Prostate gland (tissue), 2 donors: ENCODE data around the gene PHAF1. TPM values are rescaled to one million over a fixed set of nuclear protein-coding genes. Genes with fewer than 3 reads are reported as not detected.
"Not testable (repeated sequence)": the region's sequence is repeated elsewhere in the genome, so short reads cannot be mapped to it uniquely, and the experiment has no call there.

ENCODE experiments used
- DNase-seq: peaks from one replicate; pipeline ENCODE4 v3.0.0-alpha.2; 2019; ENCODE audit warnings: low spot score
- H3K27ac ChIP-seq, 2 donors: fragments of 200-600 bp; sonication (generic); 2 replicates each; pipeline ENCODE4 v1.5.1; 2017 to 2019
- H3K27me3 ChIP-seq: fragments of 200-600 bp; sonication (generic); replicated peaks from 2 replicates; pipeline ENCODE4 v1.5.1; 2019; ENCODE audit not compliant: insufficient read depth
- H3K36me3 ChIP-seq, 2 donors: fragments of 200-600 bp; sonication (generic); 1 replicate in 1 of 2; 2 replicates in 1 of 2; pipeline versions ENCODE4 v1.5.1 to v1.8.1; 2017 to 2019
- H3K4me1 ChIP-seq: fragments of 200-600 bp; sonication (generic); replicated peaks from 2 replicates; pipeline ENCODE4 v1.5.1; 2019
- H3K4me3 ChIP-seq, 2 donors: fragments of 200-600 bp; sonication (generic); 2 replicates each; pipeline ENCODE4 v1.5.1; 2017 to 2019
- H3K9me3 ChIP-seq: fragments of 200-600 bp; sonication (generic); 2 replicates; pipeline ENCODE4 v1.5.1; 2017
- POLR2A ChIP-seq: fragments of 450-650 bp; IDR thresholded peaks from one replicate; pipeline ENCODE4 v1.6.1; 2016; ENCODE audit warnings: antibody characterized with exemption, mild to moderate bottlenecking
- POLR2AphosphoS5 ChIP-seq: sonication (generic); formaldehyde crosslinking; IDR thresholded peaks from one replicate; pipeline ENCODE4 v1.6.1; 2017; ENCODE audit warnings: antibody characterized with exemption
- WGBS: methylation state at CpG from one replicate; pipeline ENCODE4 v1.1.5; 2018; 5-methylcytosine and 5-hydroxymethylcytosine counted together
- intact Hi-C: fragments of 100-400 bp; cut with DNase I; formaldehyde crosslinking; loops from one replicate; pipeline ENCODE4 v1.14.2; 2022
- total RNA-seq, 2 donors: library from RNA; depleted of rRNA; stranded (reverse); fragments of >200 nt; gene quantifications; one replicate each; pipeline ENCODE4 v1.1.0, GENCODE V29; 2016
- TF ChIP-seq, protein P1 (sequence below), 4 experiments: fragments of 200-600 bp in 2 of 4; fragments of 450-650 bp in 2 of 4; sonication (generic) in 2 of 4; IDR thresholded peaks; 1 replicate in 3 of 4; 2 replicates in 1 of 4; pipeline ENCODE4 v1.5.1; 2016 to 2019; ENCODE audit warnings: antibody characterized with exemption in 4 of 4, mild to moderate bottlenecking in 2 of 4, moderate library complexity in 2 of 4

Gene PHAF1
- total RNA-seq, 2 donors from 2014 or later, result 30.1 to 31.9 TPM

DNA sequence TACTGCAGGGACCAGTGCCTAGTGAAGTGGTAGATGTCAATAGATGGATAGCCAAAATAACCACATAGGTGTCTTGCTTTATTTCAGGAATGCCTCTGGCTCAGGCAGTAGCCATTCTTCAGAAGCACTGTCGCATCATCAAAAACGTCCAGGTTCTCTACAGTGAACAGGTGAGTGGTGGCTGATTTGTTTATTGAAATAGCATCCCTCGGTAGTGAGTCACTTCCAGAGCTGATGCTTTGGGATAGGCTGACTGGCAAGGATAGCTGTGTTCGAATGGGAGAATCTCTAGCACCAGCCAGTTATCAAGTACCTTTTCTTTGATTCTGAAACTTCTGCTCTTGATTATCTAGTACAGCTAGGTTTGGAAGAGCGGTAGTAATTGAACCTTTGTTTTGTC lies 10.3 kb downstream of the PHAF1 start:
- intact Hi-C loops, result no loop called here
- Histone ChIP-seq H3K27me3 (no peaks in the 10 kb centered on the region), H3K4me3 (no peak overlapping the region), H3K4me1 (peaks cover 4% of the 10 kb centered on the region), H3K9me3 (no peaks in the 10 kb centered on the region), H3K36me3 (no peaks in the 10 kb centered on the region), H3K27ac (no peak overlapping the region)
- no peak for DNase-seq
- TF ChIP-seq POLR2AphosphoS5, result no peak
- TF ChIP-seq, protein P1, sequence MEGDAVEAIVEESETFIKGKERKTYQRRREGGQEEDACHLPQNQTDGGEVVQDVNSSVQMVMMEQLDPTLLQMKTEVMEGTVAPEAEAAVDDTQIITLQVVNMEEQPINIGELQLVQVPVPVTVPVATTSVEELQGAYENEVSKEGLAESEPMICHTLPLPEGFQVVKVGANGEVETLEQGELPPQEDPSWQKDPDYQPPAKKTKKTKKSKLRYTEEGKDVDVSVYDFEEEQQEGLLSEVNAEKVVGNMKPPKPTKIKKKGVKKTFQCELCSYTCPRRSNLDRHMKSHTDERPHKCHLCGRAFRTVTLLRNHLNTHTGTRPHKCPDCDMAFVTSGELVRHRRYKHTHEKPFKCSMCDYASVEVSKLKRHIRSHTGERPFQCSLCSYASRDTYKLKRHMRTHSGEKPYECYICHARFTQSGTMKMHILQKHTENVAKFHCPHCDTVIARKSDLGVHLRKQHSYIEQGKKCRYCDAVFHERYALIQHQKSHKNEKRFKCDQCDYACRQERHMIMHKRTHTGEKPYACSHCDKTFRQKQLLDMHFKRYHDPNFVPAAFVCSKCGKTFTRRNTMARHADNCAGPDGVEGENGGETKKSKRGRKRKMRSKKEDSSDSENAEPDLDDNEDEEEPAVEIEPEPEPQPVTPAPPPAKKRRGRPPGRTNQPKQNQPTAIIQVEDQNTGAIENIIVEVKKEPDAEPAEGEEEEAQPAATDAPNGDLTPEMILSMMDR (IDR thresholded peaks at IDR 0.05), result no peak
- no peak for TF ChIP-seq POLR2A
- 82% methylated on average over 5 of the region's 5 CpGs for WGBS

DNA sequence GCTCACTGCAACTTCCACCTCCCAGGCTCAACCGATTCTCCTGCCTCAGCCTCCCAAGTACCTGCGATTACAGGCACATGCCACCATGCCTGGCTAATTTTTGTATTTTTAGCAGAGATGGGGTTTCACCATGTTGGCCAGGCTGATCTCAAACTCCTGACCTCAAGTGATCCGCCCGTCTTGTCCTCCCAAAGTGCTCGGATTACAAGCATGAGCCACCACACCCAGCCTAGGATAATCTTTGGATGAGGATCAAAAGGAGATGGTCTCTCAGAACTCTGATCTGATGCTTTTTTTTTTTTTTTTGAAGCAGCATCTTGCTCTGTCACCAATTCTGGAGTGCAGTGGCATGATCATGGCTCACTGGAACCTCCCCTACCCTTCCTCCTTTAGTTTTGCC lies 13.1 kb downstream of the PHAF1 start:
- WGBS, result 94% methylated on average over 5 of the region's 5 CpGs
- intact Hi-C loops, H3K9me3 ChIP-seq, H3K27ac ChIP-seq, H3K4me1 ChIP-seq, H3K36me3 ChIP-seq, DNase-seq, H3K27me3 ChIP-seq, H3K4me3 ChIP-seq: not testable (repeated sequence)

DNA sequence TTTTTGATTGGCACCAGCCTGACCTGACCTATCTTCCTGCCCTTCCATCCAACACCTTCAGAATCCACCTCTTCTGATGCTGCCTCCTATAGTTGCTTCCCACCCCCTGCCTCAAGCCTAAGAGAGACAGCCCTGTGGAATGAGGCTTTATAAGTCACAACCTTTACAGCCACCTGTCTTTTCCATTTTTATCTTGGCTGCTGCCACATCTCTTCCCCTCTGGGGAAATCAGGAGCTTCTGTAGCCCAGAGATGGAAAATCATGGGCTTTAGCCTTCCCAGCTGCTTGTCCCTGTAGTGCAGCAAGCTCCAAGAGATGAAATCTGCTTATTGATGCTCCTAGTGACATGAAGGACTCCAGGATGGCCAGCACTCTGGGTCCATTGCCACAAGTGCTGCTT lies 18.7 kb downstream of the PHAF1 start:
- no peak for DNase-seq
- Histone ChIP-seq H3K36me3 (peaks cover 0 to 4% of the 10 kb centered on the region in 2 donors), H3K4me1 (no peaks in the 10 kb centered on the region), H3K4me3 (no peak overlapping the region), H3K27ac (no peak overlapping the region), H3K9me3 (no peaks in the 10 kb centered on the region), H3K27me3 (no peaks in the 10 kb centered on the region)
- TF ChIP-seq POLR2AphosphoS5, result no peak
- TF ChIP-seq, protein P1 (IDR thresholded peaks at IDR 0.05), result no peak
- TF ChIP-seq POLR2A, result no peak
- intact Hi-C loops, result no loop called here

DNA sequence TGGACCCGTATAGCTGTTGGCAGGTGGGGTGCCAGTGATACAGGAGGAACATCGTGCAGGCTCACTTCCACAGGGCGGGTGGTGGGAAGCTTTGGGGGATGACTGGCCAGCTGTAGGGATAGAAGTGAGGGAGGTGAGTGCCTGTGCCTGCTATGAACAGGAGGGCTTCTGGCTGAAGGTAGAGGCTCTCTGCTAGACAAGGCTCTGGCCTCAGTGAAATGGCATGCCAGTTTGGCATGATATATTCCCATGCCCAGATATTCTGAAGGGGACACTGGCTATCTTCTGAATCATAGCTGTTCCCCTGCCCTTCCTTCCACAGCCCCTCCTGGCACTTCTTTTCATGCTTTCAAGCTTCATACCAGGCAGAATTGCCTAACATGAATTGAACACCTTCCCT lies 19.1 kb downstream of the PHAF1 start:
- no peak for DNase-seq
- Histone ChIP-seq H3K9me3 (no peaks in the 10 kb centered on the region), H3K27ac (no peak overlapping the region), H3K4me3 (no peak overlapping the region), H3K27me3 (no peaks in the 10 kb centered on the region), H3K36me3 (peaks cover 0 to 4% of the 10 kb centered on the region in 2 donors), H3K4me1 (no peaks in the 10 kb centered on the region)
- TF ChIP-seq POLR2AphosphoS5 (no peak), POLR2A (no peak)
- TF ChIP-seq, protein P1 (IDR thresholded peaks at IDR 0.05), result no peak
- 97% methylated on average over 3 of the region's 3 CpGs for WGBS
- intact Hi-C loops, result no loop called here

DNA sequence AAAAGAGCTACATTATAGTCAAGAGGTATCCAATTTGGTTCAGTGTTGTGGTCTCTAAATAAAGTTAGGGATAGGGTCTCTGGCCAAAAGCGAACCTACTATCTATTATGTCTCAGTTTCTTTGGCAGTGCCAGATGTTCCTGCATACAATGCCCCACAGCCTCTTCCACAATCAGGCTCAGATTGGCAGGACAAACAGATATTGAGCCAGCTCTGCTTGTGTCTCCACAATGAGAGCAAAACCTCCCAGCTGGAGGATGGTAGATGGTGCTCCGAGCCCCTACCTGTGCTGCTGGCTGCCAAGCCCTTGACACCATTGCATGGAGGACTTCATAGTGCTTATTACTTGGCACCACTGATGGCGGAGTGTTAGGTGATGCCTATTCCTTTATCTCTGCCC lies 19.7 kb downstream of the PHAF1 start:
- DNase-seq, result no peak
- H3K4me1 ChIP-seq, result no peaks in the 10 kb centered on the region
- TF ChIP-seq, protein P1 (IDR thresholded peaks at IDR 0.05), result no peak
- TF ChIP-seq POLR2AphosphoS5 (no peak), POLR2A (no peak)
- H3K9me3 ChIP-seq, result no peaks in the 10 kb centered on the region
- H3K4me3 ChIP-seq, result no peak overlapping the region
- peaks cover 3 to 4% of the 10 kb centered on the region in 2 donors for H3K36me3 ChIP-seq
- no peaks in the 10 kb centered on the region for H3K27me3 ChIP-seq
- WGBS, result 97% methylated on average over 3 of the region's 3 CpGs
- intact Hi-C loops, result no loop called here
- no peak overlapping the region for H3K27ac ChIP-seq
